ENCODE measurements around the gene RARB.

RARB gene

DNA sequence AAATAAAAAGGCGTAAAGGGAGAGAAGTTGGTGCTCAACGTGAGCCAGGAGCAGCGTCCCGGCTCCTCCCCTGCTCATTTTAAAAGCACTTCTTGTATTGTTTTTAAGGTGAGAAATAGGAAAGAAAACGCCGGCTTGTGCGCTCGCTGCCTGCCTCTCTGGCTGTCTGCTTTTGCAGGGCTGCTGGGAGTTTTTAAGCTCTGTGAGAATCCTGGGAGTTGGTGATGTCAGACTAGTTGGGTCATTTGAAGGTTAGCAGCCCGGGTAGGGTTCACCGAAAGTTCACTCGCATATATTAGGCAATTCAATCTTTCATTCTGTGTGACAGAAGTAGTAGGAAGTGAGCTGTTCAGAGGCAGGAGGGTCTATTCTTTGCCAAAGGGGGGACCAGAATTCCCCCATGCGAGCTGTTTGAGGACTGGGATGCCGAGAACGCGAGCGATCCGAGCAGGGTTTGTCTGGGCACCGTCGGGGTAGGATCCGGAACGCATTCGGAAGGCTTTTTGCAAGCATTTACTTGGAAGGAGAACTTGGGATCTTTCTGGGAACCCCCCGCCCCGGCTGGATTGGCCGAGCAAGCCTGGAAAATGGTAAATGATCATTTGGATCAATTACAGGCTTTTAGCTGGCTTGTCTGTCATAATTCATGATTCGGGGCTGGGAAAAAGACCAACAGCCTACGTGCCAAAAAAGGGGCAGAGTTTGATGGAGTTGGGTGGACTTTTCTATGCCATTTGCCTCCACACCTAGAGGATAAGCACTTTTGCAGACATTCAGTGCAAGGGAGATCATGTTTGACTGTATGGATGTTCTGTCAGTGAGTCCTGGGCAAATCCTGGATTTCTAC lies at the start of gene RARB:
Gene RARB, plus strand, starts transcription at position 322 of the 847 bp plus-strand sequence. Its CDS starts 469 bp downstream, at position 791.
- TF ChIP-seq, protein P1, sequence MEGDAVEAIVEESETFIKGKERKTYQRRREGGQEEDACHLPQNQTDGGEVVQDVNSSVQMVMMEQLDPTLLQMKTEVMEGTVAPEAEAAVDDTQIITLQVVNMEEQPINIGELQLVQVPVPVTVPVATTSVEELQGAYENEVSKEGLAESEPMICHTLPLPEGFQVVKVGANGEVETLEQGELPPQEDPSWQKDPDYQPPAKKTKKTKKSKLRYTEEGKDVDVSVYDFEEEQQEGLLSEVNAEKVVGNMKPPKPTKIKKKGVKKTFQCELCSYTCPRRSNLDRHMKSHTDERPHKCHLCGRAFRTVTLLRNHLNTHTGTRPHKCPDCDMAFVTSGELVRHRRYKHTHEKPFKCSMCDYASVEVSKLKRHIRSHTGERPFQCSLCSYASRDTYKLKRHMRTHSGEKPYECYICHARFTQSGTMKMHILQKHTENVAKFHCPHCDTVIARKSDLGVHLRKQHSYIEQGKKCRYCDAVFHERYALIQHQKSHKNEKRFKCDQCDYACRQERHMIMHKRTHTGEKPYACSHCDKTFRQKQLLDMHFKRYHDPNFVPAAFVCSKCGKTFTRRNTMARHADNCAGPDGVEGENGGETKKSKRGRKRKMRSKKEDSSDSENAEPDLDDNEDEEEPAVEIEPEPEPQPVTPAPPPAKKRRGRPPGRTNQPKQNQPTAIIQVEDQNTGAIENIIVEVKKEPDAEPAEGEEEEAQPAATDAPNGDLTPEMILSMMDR (IDR thresholded peaks at IDR 0.05; ENCODE audit: insufficient read depth, low read depth, low read length, missing control alignments): no peak
- peak within 1 kb of the TSS; percentile 24; the same call in 1 of the 2 replicates for H3K4me3 ChIP-seq (ENCODE audit: low read depth, low read length)
- peak; percentile 12 for DNase-seq (ENCODE audit: low read depth)

DNA sequence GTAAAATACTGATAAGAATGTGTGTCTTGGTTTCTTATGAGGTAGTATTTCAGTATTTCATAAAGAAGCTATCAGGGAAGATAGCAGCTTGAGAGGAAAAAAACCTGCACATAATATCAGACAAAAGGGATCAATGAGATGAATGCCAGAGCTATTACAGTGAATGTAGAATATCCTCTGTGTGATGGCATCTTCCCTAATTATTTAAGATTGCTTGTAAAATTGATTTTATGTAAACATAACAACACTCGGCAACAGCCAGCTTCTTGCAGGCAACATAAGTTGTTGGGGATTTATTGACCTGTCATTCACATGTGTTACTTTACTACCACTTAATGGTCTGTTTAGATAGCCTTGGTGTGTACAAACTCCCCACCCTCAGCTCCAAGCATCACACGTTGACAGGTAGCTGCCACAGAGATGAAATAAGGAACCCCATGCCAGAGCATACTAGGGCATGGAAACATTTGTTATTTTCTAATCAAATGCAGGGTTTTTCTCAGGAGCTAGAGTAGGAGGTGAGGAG lies 49.2 kb upstream of the RARB start:
- TF ChIP-seq, protein P1 (IDR thresholded peaks at IDR 0.05; ENCODE audit: insufficient read depth, low read depth, low read length, missing control alignments): no peak
- no peak overlapping the region for H3K4me3 ChIP-seq (ENCODE audit: low read depth, low read length)
- no peak for DNase-seq (ENCODE audit: low read depth)

DNA sequence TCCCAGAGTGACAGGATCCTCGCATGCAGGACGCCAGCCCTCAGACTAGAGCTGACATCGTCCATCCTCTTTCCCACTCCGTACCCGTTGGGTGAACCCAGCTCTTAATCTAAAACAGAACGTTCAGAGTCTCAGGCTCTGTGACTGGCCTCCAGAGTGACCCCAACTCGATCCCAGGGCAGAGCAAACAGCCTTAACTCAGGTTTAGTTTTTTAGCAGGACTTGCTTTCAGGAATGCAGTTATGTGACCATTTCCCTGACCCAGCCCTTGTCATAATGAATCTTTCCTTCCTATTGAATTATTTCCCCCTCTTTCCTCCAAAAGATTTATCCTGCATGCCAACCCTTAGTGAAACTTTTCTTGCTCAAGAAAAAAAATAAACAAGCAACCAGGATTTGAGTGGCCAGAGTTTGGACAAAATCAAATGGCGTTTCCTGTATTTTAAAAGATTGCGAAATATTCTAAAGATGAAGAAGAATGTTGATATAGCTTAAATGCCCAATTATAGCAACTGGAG lies 47.8 kb upstream of the RARB start:
- no peak for DNase-seq (ENCODE audit: low read depth)
- no peak overlapping the region for H3K4me3 ChIP-seq (ENCODE audit: low read depth, low read length)
- TF ChIP-seq, protein P1 (IDR thresholded peaks at IDR 0.05; ENCODE audit: insufficient read depth, low read depth, low read length, missing control alignments): no peak

DNA sequence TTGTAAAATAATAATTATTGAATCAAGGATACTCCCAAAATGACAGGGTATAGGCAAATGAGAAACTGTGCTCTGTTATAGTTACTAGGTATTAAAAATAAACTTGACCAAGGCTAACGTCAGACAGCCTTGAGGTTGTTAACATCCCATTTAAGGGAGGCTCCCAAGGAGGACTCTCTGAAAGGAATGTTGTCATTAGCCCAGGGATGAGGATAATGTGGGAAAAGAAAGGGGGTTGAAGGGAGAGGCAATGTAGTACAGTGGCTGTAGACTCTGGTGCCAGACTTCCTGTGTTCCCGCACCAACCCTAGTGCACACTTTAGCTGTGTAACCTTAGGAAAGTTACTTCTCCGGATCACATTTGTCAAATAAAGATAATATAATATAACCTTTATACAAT lies 47.0 kb upstream of the RARB start:
- DNase-seq (ENCODE audit: low read depth): no peak
- H3K4me3 ChIP-seq (ENCODE audit: low read depth, low read length): no peak overlapping the region
- TF ChIP-seq, protein P1 (IDR thresholded peaks at IDR 0.05; ENCODE audit: insufficient read depth, low read depth, low read length, missing control alignments): no peak

DNA sequence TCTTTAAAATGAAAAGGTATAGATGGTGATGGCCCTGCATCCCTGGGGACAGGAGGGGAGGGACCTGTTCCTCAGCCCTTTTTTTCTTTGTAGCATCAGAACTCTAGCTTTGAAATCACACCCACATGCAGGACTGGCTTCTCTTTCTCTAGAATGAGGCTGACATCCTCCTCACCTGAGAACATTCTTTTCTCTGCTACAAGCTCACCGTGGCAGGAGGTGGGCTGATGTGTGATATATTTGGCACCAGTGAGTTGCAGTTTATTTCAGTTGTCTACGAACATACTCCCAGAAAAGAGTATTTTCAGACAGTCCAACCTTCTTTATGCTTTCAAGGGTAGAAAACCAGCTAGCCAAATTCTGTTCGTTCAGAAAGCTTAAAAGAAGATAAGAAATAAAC lies 43.6 kb upstream of the RARB start:
- DNase-seq (ENCODE audit: low read depth): no peak
- no peak overlapping the region for H3K4me3 ChIP-seq (ENCODE audit: low read depth, low read length)
- TF ChIP-seq, protein P1 (IDR thresholded peaks at IDR 0.05; ENCODE audit: insufficient read depth, low read depth, low read length, missing control alignments): no peak

DNA sequence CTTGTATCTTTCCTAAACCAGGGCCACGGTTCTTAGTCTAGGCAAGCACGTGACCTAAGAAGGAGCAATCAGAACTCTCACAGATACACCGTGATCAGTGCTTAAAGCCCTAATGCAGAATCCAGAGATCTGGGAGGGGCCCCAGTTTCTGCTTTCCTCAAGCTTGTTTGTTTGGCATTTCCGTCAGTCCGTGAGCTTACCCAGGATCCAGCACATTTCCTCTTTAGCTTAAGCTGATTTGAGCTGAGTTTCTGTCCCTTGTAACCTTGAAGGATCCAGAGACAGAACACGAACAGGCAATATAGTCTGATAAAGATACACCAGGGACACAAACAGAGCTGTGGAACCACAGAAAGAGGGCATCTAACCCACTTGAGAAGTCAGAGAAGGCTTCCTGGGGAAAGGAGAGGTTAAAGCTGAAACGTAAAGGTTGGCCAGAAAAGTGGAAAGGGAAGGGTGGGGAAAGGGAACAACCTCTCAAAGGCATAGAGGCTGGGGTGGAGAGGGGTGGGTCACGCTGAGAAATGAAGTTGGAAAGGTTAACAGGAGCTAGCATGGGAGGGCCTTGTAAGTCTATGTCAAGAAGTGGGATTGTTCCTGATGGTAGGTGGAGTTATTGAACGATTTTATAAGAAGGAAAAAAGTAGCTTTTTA lies 42.1 kb upstream of the RARB start:
- TF ChIP-seq, protein P1 (IDR thresholded peaks at IDR 0.05; ENCODE audit: insufficient read depth, low read depth, low read length, missing control alignments): no peak
- no peak for DNase-seq (ENCODE audit: low read depth)
- H3K4me3 ChIP-seq (ENCODE audit: low read depth, low read length): no peak overlapping the region
